Mammary epithelial cell (primary cell): ENCODE data around the gene GFPT1.

ENCODE experiments used
- EZH2 ChIP-seq: IDR thresholded peaks from 2 replicates; pipeline ENCODE4 v1.6.1; 2012; ENCODE audit warnings: low read length, inconsistent platforms, borderline replicate concordance
- TF ChIP-seq, protein P1 (sequence below), 2 donors: IDR thresholded peaks in 1 of 2; conservative IDR thresholded peaks in 1 of 2; 2 replicates each; pipeline ENCODE4 v1.5.1; 2011 to 2012; ENCODE audit warnings: inconsistent platforms in 2 of 2, low read length in 2 of 2, mild to moderate bottlenecking in 2 of 2, control low read depth in 1 of 2, low read depth in 1 of 2; ENCODE audit not compliant: insufficient read depth in 1 of 2; ENCODE audit errors: extremely low read depth in 1 of 2

- TF ChIP-seq, protein P1, sequence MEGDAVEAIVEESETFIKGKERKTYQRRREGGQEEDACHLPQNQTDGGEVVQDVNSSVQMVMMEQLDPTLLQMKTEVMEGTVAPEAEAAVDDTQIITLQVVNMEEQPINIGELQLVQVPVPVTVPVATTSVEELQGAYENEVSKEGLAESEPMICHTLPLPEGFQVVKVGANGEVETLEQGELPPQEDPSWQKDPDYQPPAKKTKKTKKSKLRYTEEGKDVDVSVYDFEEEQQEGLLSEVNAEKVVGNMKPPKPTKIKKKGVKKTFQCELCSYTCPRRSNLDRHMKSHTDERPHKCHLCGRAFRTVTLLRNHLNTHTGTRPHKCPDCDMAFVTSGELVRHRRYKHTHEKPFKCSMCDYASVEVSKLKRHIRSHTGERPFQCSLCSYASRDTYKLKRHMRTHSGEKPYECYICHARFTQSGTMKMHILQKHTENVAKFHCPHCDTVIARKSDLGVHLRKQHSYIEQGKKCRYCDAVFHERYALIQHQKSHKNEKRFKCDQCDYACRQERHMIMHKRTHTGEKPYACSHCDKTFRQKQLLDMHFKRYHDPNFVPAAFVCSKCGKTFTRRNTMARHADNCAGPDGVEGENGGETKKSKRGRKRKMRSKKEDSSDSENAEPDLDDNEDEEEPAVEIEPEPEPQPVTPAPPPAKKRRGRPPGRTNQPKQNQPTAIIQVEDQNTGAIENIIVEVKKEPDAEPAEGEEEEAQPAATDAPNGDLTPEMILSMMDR (conservative IDR thresholded peaks at IDR 0.05 in 1 of 2, IDR thresholded peaks at IDR 0.05 in 1 of 2; ENCODE audit: extremely low read depth in 1 of 2, insufficient read depth in 1 of 2, low read depth in 1 of 2, low read length in 2 of 2), result no peak
- TF ChIP-seq EZH2, result no peak
These were observed 10.6 kb downstream of the GFPT1 start for GRCh38 chr2:69376403-69376802.
